ENCODE results near the gene MPPE1. TPM values are rescaled to one million over a fixed set of nuclear protein-coding genes. Genes with fewer than 3 reads are reported as not detected.

Gene MPPE1
- total RNA-seq, 2 experiments from 2014 or later: 21.7 to 22.4 TPM

DNA sequence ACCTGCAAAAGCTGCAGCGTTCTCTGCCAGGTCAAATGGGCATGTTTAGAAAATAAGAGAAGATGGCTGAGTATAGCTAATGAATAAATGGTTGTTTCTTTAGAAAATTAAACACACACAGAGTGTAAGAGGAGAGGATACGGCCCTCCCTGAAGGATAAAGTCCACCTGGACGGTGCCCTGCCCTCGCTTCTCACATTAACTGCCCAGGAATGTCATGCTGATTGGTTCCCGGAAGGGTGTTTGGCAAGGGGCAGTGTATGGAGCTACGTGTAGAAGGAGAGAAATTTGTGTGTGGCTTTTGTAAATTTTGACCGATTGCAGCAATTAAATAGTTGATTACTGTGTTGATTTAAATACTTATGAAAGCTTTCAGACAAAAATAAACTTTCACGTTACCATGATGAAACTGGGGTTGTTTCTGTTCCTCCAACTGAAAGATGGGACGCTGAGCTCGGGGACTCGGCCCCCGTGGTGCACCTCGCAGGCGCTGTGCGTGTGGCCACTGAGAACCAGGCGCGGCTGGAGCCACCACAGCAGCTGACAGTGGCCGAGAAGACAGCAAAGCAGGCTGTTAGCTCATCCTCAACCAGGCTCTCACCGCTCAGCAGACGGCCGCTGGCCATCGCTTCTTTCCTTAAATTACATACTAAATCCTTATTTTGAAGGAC is 22.7 kb downstream of the MPPE1 start:
- ATAC-seq: no peak
- H3K4me3 Mint-ChIP-seq: no peak overlapping the region
- ChIA-PET CTCF (no interaction called here), POLR2A (no interaction called here)
- no peaks in the 10 kb centered on the region for H3K27me3 Mint-ChIP-seq
- no peaks in the 10 kb centered on the region for H3K9me3 Mint-ChIP-seq
- intact Hi-C loops (cut with micrococcal nuclease): no loop called here
- TF ChIP-seq, protein P1, sequence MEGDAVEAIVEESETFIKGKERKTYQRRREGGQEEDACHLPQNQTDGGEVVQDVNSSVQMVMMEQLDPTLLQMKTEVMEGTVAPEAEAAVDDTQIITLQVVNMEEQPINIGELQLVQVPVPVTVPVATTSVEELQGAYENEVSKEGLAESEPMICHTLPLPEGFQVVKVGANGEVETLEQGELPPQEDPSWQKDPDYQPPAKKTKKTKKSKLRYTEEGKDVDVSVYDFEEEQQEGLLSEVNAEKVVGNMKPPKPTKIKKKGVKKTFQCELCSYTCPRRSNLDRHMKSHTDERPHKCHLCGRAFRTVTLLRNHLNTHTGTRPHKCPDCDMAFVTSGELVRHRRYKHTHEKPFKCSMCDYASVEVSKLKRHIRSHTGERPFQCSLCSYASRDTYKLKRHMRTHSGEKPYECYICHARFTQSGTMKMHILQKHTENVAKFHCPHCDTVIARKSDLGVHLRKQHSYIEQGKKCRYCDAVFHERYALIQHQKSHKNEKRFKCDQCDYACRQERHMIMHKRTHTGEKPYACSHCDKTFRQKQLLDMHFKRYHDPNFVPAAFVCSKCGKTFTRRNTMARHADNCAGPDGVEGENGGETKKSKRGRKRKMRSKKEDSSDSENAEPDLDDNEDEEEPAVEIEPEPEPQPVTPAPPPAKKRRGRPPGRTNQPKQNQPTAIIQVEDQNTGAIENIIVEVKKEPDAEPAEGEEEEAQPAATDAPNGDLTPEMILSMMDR (IDR thresholded peaks at IDR 0.05): no peak
- peaks cover 16% of the 10 kb centered on the region for H3K36me3 Mint-ChIP-seq (ENCODE audit: low read depth)
- H3K4me1 Mint-ChIP-seq (ENCODE audit: low read depth): no peaks in the 10 kb centered on the region
- H3K27ac Mint-ChIP-seq: no peak overlapping the region
- no peak for DNase-seq

DNA sequence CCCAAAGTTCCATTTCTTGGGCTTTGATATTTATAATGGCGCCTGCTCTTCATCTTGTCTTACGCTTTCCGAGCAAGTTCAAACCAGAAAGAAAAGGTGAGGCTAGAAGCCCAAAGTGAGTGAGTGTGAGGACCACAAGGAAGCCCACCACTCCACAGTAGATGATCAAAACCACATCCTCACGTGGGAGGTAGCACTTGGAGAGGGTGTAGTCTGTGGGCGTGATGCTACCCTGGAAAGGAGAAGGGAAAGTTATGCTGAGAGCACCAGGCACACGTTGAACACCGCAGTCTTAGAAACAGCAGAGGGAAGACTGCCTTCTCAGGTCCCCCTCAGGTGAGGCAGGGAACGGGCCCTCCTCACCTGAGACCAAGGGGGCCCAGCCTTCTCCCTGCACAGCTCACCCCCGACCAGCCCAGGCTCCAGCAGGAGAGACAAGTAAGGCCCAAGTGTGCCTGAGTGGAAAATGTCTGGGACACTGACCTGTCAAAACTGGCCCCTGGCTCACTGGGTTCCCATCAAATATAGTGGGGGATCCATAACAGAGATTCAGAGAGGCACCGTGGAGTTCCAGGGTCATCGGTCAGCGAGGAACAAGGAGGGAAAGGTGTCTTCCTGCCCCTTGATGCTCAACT is 23.6 kb downstream of the MPPE1 start:
- peaks cover 12% of the 10 kb centered on the region for H3K36me3 Mint-ChIP-seq (ENCODE audit: low read depth)
- H3K27ac Mint-ChIP-seq: no peak overlapping the region
- no peaks in the 10 kb centered on the region for H3K4me1 Mint-ChIP-seq (ENCODE audit: low read depth)
- no peak for DNase-seq
- H3K4me3 Mint-ChIP-seq: no peak overlapping the region
- ATAC-seq: no peak
- no peaks in the 10 kb centered on the region for H3K9me3 Mint-ChIP-seq
- H3K27me3 Mint-ChIP-seq: no peaks in the 10 kb centered on the region
- POLR2A ChIA-PET: no interaction called here
- CTCF ChIA-PET: no interaction called here
- TF ChIP-seq, protein P1 (IDR thresholded peaks at IDR 0.05): no peak
- intact Hi-C loops (cut with micrococcal nuclease): no loop called here

DNA sequence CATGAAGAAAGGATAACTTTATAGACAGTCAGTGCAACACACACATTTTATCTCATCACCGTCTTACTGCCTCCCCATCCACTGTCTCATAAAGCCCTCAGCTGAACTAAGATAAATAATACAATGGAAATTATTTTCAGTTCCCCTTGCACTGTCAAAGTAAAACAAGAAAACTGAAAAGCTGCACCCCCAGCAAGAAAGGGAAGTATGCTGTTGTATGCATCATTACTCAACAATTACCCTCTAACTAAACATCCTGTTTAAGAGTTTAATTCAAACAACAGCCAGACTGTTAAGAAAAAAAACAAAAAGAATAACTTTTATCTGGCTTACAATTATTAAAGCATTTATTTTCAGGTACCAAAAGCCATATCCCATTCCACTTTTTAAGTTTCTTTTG is 25.0 kb downstream of the MPPE1 start:
- CTCF ChIA-PET: no interaction called here
- Mint-ChIP-seq H3K27ac (no peak overlapping the region), H3K4me1 (ENCODE audit: low read depth) (no peaks in the 10 kb centered on the region), H3K36me3 (ENCODE audit: low read depth) (peaks cover 10% of the 10 kb centered on the region), H3K9me3 (no peaks in the 10 kb centered on the region), H3K4me3 (no peak overlapping the region), H3K27me3 (no peaks in the 10 kb centered on the region)
- no peak for DNase-seq
- POLR2A ChIA-PET: no interaction called here
- TF ChIP-seq, protein P1 (IDR thresholded peaks at IDR 0.05): no peak
- no peak for ATAC-seq
- intact Hi-C loops (cut with micrococcal nuclease): no loop called here

DNA sequence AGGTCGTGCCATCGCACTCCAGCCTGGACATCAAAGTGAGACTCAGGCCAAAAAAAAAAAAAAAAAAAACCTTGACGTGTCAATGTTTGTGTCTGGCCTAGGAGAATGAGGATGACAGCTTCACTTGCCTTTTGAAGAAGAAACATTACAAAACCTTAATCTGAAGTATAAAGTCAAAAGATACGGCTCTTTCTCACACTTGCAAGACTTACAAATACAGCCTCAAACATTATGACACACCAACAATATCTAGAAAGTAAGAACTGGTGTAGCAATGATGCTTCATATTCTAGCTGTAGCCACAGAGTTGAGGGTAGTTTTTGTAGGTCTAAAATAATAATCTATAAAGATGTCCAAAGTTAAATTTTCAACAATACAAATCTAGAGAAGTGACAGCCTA is 25.5 kb downstream of the MPPE1 start:
- TF ChIP-seq, protein P1 (IDR thresholded peaks at IDR 0.05): no peak
- Mint-ChIP-seq H3K27ac (peak overlapping the region; percentile 42), H3K4me3 (no peak overlapping the region), H3K27me3 (no peaks in the 10 kb centered on the region), H3K4me1 (ENCODE audit: low read depth) (no peaks in the 10 kb centered on the region), H3K9me3 (no peaks in the 10 kb centered on the region), H3K36me3 (ENCODE audit: low read depth) (peaks cover 9% of the 10 kb centered on the region)
- POLR2A ChIA-PET: no interaction called here
- CTCF ChIA-PET: no interaction called here
- ATAC-seq: no peak
- no peak for DNase-seq
- intact Hi-C loops (cut with micrococcal nuclease): no loop called here

DNA sequence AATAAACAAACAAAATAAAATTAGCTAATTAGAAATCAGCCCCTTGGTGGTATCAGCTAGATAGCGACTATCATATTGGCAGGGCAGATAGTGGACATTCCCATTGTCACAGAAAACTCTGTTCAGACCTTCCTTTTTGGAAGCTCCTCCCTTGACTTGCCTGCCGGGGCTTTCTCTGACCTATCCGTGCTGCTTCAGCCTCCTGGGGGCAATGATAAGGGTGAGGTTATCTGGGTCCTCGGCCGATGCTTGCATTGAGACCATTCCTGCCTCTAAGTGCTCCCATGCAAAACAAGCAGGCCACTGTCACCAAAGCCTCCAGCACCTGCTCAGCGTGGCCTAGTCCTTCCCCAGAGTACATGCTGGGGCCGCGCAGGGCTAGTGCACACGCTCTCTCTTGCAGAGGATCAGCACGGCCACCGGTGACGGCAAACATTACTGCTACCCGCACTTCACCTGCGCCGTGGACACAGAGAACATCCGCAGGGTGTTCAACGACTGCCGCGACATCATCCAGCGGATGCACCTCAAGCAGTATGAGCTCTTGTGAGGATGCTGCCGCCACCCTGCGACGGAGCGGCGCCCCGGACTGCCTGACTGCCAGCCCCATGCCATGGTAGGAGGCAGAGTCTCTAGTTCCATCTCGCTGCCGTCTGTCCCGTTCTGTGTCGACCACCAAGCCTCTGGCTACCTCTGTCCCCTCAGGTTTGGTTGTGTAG is 27.4 kb downstream of the MPPE1 start:
- ChIA-PET CTCF (no interaction called here), POLR2A (interaction anchor here (0.7 to 0.9 kb wide), 2 partner anchors 14 to 22 kb away, joined by 3 read pairs; no protein-coding TSS in a partner anchor)
- TF ChIP-seq, protein P1 (IDR thresholded peaks at IDR 0.05): no peak
- Mint-ChIP-seq H3K27ac (no peak overlapping the region), H3K9me3 (no peaks in the 10 kb centered on the region), H3K27me3 (no peaks in the 10 kb centered on the region), H3K36me3 (ENCODE audit: low read depth) (peaks cover 9% of the 10 kb centered on the region), H3K4me3 (no peak overlapping the region), H3K4me1 (ENCODE audit: low read depth) (no peaks in the 10 kb centered on the region)
- DNase-seq (no peak), ATAC-seq (no peak)
- intact Hi-C loops (cut with micrococcal nuclease): no loop called here

All from activated CD8-positive, alpha-beta T cell treated with anti-CD3 and anti-CD28 coated beads for 36 hours (primary cell).